ENCODE measurements around the gene SEPTIN8.

SEPTIN8 gene

GRCh38 chr5:132775476-132775961 is 1.5 kb downstream of the SEPTIN8 start:
- no peak for DNase-seq (ENCODE audit: low read depth)
- TF ChIP-seq CTCF (conservative IDR thresholded peaks at IDR 0.05; ENCODE audit: control insufficient read depth, insufficient read depth, low read depth, low read length) = no peak
- peak overlapping the region; percentile 76 for H3K4me3 ChIP-seq (ENCODE audit: control insufficient read depth, low read depth, low read length)

DNA sequence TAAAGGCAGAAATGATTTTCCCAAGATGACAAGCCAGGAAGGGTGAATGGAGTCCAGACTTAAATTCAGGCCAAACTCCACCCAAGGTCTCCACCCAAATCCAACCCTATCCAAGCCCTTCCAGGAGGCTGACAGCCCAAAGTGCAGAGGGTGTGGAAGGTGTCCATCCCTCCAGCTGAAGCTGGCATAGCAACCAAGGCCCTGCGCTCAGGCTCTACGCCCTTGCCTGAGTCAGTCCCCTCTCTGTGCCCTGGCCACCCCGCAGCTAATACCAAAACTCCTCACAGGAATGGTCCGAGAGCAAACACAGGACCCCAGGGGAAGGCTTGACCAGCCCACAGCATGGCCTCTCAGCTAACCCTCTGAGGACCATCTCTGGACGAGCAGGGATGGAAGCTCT is 2.1 kb downstream of the SEPTIN8 start:
- no peak for TF ChIP-seq CTCF (conservative IDR thresholded peaks at IDR 0.05; ENCODE audit: control insufficient read depth, insufficient read depth, low read depth, low read length)
- no peak for DNase-seq (ENCODE audit: low read depth)
- H3K4me3 ChIP-seq (ENCODE audit: control insufficient read depth, low read depth, low read length) = no peak overlapping the region

DNA sequence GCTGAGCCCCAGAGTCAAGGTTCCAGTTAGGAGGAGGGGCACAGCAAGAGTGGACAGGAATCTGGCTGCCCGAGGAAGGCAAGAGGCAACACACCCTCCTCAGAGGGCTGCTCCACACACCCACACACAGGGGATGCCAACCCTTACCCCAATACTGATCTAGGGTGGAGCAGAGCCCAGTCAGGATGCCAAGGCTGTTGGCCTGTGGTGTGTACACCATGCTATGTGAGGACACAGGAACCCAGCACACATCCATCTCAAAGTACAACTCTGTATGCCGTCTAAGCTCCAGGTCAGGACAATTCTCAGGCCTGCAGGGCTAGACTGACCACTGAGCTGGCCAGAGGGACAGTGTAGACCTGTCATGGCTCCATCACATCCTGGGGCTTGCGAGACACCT is 2.6 kb downstream of the SEPTIN8 start:
- no peak overlapping the region for H3K4me3 ChIP-seq (ENCODE audit: control insufficient read depth, low read depth, low read length)
- no peak for TF ChIP-seq CTCF (conservative IDR thresholded peaks at IDR 0.05; ENCODE audit: control insufficient read depth, insufficient read depth, low read depth, low read length)
- DNase-seq (ENCODE audit: low read depth) = no peak

- no peak overlapping the region for H3K4me3 ChIP-seq (ENCODE audit: control insufficient read depth, low read depth, low read length)
- TF ChIP-seq CTCF (conservative IDR thresholded peaks at IDR 0.05; ENCODE audit: control insufficient read depth, insufficient read depth, low read depth, low read length) = no peak
- DNase-seq (ENCODE audit: low read depth) = no peak
These were observed 3.3 kb downstream of the SEPTIN8 start for GRCh38 chr5:132773601-132774355.

DNA sequence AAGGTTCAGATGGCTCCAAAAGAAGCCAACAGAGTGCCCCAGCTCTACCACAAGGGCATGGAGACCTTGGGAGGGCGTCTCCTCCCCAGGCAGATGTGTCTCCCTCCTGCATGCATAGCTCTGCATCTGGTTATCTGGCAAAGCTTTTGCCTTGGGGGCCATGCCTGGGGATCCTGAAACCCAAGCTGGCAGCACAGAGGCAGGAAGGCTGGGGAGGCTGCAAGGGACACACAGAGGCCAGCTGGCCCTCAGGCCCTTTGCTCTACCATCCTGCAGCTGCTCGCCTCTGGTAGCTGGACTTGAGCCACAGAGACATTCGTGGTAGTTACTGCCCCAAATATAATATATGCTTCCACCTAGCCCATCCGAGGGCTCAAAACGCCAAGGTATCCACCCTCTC is 3.9 kb downstream of the SEPTIN8 start:
- no peak for DNase-seq (ENCODE audit: low read depth)
- TF ChIP-seq CTCF (conservative IDR thresholded peaks at IDR 0.05; ENCODE audit: control insufficient read depth, insufficient read depth, low read depth, low read length) = no peak
- no peak overlapping the region for H3K4me3 ChIP-seq (ENCODE audit: control insufficient read depth, low read depth, low read length)

- DNase-seq (ENCODE audit: low read depth) = no peak
- H3K4me3 ChIP-seq (ENCODE audit: control insufficient read depth, low read depth, low read length) = no peak overlapping the region
- TF ChIP-seq CTCF (conservative IDR thresholded peaks at IDR 0.05; ENCODE audit: control insufficient read depth, insufficient read depth, low read depth, low read length) = no peak
These were observed 4.6 kb downstream of the SEPTIN8 start for GRCh38 chr5:132772291-132773070.
